ENCODE measurements around the gene CLIC6.
A peak's percentile ranks its signal among the peaks of the same experiment; 100 is the strongest.

Gene CLIC6

DNA sequence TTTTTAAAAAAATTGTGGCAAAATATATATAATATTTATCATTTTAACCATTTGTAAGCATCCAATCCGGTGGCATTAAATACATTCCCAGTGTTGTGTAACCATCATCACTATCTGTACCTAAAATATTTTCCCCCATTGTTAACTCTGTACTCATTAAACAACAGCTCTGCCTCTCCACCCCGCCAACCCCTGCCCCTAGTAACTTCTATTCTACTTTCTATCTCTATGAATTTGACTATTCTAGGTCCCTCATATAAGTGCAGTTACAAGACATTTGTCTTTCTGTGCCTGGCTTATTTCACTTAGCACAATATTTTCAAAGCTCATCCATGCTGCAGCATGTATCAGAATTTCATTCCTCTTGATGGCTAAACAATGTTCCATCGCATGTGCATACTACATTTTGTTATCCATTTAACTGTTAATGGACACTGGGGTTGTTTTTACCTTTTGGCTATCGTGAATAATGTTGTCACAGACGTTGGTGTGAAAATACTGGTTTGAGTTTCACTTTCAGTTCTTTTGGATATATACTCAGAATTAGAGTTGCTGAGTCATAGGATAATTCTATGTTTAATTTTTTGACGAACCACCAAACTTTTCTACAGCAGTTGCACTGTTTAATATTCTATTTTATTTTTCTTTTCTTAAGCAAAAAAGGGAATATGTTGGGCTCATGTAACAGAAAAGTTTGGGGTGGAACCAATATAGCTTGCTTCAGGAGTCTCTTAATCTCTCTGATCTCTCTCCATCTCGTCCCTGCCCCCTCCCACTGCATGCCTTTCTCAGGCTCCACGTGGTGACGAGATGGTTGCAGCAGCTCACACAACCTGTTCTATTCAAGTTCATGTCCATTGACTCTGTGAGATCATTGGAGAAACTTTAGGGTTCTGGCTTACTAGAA is 28.7 kb upstream of the CLIC6 start:
- no peak for DNase-seq (ENCODE audit: insufficient read length)
- TF ChIP-seq POLR2A (IDR thresholded peaks at IDR 0.05; ENCODE audit: low read depth, low read length) (no peak), TAF1 (IDR thresholded peaks at IDR 0.05; ENCODE audit: borderline replicate concordance, low read depth, low read length) (no peak), POLR2AphosphoS5 (IDR thresholded peaks at IDR 0.05; ENCODE audit: low read depth, low read length) (no peak)
- peak; percentile 89 for FAIRE-seq

GRCh38 chr21:34640858-34641257 is 27.9 kb upstream of the CLIC6 start:
- TF ChIP-seq POLR2AphosphoS5 (IDR thresholded peaks at IDR 0.05; ENCODE audit: low read depth, low read length), result no peak
- TF ChIP-seq TAF1 (IDR thresholded peaks at IDR 0.05; ENCODE audit: borderline replicate concordance, low read depth, low read length), result no peak
- TF ChIP-seq POLR2A (IDR thresholded peaks at IDR 0.05; ENCODE audit: low read depth, low read length), result no peak
- FAIRE-seq, result no peak
- no peak for DNase-seq (ENCODE audit: insufficient read length)

DNA sequence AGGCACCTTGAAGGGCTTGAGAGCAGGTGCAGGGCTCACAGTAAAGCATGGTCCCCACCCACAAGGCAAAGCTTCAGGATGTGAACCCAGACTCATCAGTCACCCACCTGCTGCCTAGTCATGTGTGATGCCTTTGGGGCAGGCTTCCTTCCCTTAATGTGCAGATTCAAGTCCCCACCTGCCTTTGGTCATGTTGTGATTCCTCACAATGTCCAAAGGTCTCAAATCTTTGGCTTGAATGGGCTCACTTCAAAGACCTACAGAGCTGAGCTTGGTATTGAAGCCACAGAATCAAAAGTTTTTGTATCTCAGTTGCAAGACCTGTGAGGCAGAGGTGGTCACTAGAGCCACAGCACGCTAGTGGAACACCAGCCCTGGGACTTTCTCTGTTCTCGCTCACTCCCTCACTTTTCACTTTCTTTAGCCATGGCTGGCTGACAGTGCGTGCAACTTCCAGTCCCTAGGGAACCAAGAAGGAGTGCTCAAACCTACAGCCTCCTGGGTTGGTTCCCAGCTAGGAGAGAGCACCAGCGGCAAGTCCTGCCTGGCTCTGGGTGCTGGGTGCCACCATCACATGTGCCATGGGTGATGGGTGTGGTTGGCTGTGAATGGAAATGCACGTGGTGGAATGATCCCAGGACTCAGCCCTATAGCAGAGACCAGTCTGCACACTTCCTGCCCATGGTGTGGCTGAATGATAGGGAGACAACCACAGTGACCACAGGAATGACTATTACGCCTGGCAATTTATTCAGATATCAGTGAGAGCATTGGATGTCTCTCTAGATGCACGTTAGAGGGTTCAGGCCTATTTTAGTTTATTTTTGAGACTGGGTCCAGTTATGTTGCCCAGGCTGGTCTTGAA is 26.4 kb upstream of the CLIC6 start:
- TF ChIP-seq POLR2AphosphoS5 (IDR thresholded peaks at IDR 0.05; ENCODE audit: low read depth, low read length), result no peak
- 0 out of 2 replicates have a peak, but pooled peaks have one; percentile 26 for TF ChIP-seq TAF1 (IDR thresholded peaks at IDR 0.05; ENCODE audit: borderline replicate concordance, low read depth, low read length)
- no peak for TF ChIP-seq POLR2A (IDR thresholded peaks at IDR 0.05; ENCODE audit: low read depth, low read length)
- peak; percentile 89 for FAIRE-seq
- DNase-seq (ENCODE audit: insufficient read length), result no peak

GRCh38 chr21:34644825-34645224 is 24.0 kb upstream of the CLIC6 start:
- TF ChIP-seq POLR2A (IDR thresholded peaks at IDR 0.05; ENCODE audit: low read depth, low read length) (no peak), TAF1 (IDR thresholded peaks at IDR 0.05; ENCODE audit: borderline replicate concordance, low read depth, low read length) (no peak), POLR2AphosphoS5 (IDR thresholded peaks at IDR 0.05; ENCODE audit: low read depth, low read length) (no peak)
- DNase-seq (ENCODE audit: insufficient read length) (no peak), FAIRE-seq (no peak)

DNA sequence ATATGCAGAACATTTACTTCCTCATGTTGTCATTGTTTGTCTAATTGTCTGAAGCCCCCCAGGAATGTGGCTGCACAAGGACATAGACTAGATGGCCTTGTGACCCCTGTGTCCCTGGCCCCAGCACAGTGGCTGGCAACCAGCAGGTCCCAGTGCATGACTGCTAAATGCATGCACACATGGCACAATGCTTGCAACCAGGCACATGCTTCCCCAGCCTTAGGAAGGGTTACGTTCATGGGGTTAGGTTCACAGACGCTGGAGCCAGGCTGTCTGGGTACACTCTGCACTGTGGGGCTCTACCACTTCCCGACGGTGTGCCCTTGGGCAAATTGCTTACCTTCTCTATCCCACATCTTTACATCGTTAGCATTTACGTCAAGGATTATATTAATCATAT is 21.2 kb upstream of the CLIC6 start:
- DNase-seq (ENCODE audit: insufficient read length) (no peak), FAIRE-seq (no peak)

GRCh38 chr21:34648739-34649297 is 20.0 kb upstream of the CLIC6 start:
- FAIRE-seq (no peak), DNase-seq (ENCODE audit: insufficient read length) (no peak)
- TF ChIP-seq TAF1 (IDR thresholded peaks at IDR 0.05; ENCODE audit: borderline replicate concordance, low read depth, low read length), result no peak
- no peak for TF ChIP-seq POLR2AphosphoS5 (IDR thresholded peaks at IDR 0.05; ENCODE audit: low read depth, low read length)
- no peak for TF ChIP-seq POLR2A (IDR thresholded peaks at IDR 0.05; ENCODE audit: low read depth, low read length)

More for the DNA sequence above, 21.2 kb upstream of the CLIC6 start:
- TF ChIP-seq POLR2AphosphoS5 (IDR thresholded peaks at IDR 0.05; ENCODE audit: low read depth, low read length) (no peak), POLR2A (IDR thresholded peaks at IDR 0.05; ENCODE audit: low read depth, low read length) (no peak), TAF1 (IDR thresholded peaks at IDR 0.05; ENCODE audit: borderline replicate concordance, low read depth, low read length) (no peak)

- no peak for DNase-seq (ENCODE audit: insufficient read length)
- no peak for TF ChIP-seq POLR2A (IDR thresholded peaks at IDR 0.05; ENCODE audit: low read depth, low read length)
- no peak for TF ChIP-seq POLR2AphosphoS5 (IDR thresholded peaks at IDR 0.05; ENCODE audit: low read depth, low read length)
- TF ChIP-seq TAF1 (IDR thresholded peaks at IDR 0.05; ENCODE audit: borderline replicate concordance, low read depth, low read length), result no peak
- no peak for FAIRE-seq
Observed at GRCh38 chr21:34649400-34649799, 19.4 kb upstream of the CLIC6 start.

DNA sequence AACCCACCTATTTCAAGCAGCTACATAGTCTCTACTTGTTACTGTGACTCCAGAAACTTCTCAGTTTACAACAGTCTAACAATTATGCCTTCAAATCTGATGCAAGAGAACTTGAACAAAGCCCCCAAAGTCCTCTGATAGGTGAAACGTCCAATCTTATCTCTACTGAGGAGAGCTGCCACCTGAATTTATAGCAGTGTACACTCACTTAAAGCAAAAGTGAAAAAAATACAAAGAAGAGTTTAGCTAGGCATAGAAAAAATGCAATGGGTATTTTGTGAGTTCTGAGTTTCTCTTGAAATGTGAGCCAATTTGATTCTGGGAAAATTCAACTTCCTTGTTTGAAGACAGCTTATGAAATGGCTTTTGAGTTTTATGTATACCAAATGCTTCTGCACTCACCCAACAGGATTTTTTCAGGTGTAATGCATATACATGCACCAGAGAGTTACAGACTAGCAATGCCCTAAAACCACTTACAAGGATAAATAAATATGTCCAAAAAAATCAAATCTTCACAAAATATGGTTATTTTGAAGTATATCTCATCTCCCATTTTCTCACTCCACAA is 17.8 kb upstream of the CLIC6 start:
- no peak for FAIRE-seq
- no peak for DNase-seq (ENCODE audit: insufficient read length)

GRCh38 chr21:34651642-34652041 is 17.2 kb upstream of the CLIC6 start:
- TF ChIP-seq TAF1 (IDR thresholded peaks at IDR 0.05; ENCODE audit: borderline replicate concordance, low read depth, low read length) (no peak), POLR2A (IDR thresholded peaks at IDR 0.05; ENCODE audit: low read depth, low read length) (no peak), POLR2AphosphoS5 (IDR thresholded peaks at IDR 0.05; ENCODE audit: low read depth, low read length) (no peak)
- no peak for FAIRE-seq
- DNase-seq (ENCODE audit: insufficient read length), result no peak

More for the DNA sequence above, 17.8 kb upstream of the CLIC6 start:
- TF ChIP-seq TAF1 (IDR thresholded peaks at IDR 0.05; ENCODE audit: borderline replicate concordance, low read depth, low read length) (no peak), POLR2A (IDR thresholded peaks at IDR 0.05; ENCODE audit: low read depth, low read length) (no peak), POLR2AphosphoS5 (IDR thresholded peaks at IDR 0.05; ENCODE audit: low read depth, low read length) (no peak)

GRCh38 chr21:34653522-34653921 is 15.3 kb upstream of the CLIC6 start:
- TF ChIP-seq TAF1 (IDR thresholded peaks at IDR 0.05; ENCODE audit: borderline replicate concordance, low read depth, low read length), result no peak
- TF ChIP-seq POLR2A (IDR thresholded peaks at IDR 0.05; ENCODE audit: low read depth, low read length), result no peak
- TF ChIP-seq POLR2AphosphoS5 (IDR thresholded peaks at IDR 0.05; ENCODE audit: low read depth, low read length), result no peak
- no peak for FAIRE-seq
- DNase-seq (ENCODE audit: insufficient read length), result no peak

- TF ChIP-seq TAF1 (IDR thresholded peaks at IDR 0.05; ENCODE audit: borderline replicate concordance, low read depth, low read length) (no peak), POLR2A (IDR thresholded peaks at IDR 0.05; ENCODE audit: low read depth, low read length) (no peak), POLR2AphosphoS5 (IDR thresholded peaks at IDR 0.05; ENCODE audit: low read depth, low read length) (no peak)
- no peak for FAIRE-seq
- no peak for DNase-seq (ENCODE audit: insufficient read length)
Observed at GRCh38 chr21:34661848-34662247, 6.9 kb upstream of the CLIC6 start.
